ENCODE results near the gene ARHGAP18.

Gene ARHGAP18

DNA sequence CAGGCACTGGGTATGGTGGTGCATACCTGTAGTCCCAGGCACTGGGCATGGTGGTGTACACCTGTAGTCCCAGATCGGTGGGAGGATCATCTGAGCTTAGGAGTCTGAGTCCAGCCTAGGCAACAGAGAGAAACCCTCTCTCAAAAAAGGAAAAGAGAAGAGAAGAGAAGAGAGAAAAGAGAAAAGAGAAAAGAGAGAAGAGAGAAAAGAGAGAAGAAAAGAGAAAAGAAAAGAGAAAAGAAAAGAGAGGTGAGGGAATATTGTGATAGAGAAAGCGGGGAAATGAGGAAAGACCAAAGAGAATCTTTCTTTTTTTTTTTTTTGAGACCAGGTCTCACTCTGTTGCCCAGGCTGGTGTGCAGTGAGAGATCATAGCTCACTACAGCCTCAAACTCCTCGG is 108.7 kb downstream of the ARHGAP18 start:
- Histone ChIP-seq H3K4me1 (ENCODE audit: control insufficient read depth in 5 of 5, insufficient read depth in 5 of 5, low read length in 5 of 5) (peaks cover 0 to 6% (median 0%) of the 10 kb centered on the region in 5 donors), H3K27ac (ENCODE audit: low read depth, low read length) (no peak overlapping the region), H3K36me3 (ENCODE audit: control insufficient read depth in 5 of 5, insufficient read depth in 5 of 5, low read length in 5 of 5) (peaks cover 4 to 17% (median 12%) of the 10 kb centered on the region in 5 donors), H3K9me3 (ENCODE audit: control insufficient read depth in 5 of 5, low read length in 5 of 5) (no peaks in the 10 kb centered on the region), H3K4me3 (ENCODE audit: low read depth in 1 of 5, low read length in 5 of 5) (no peak overlapping the region), H3K9ac (ENCODE audit: low read length in 5 of 5) (no peak overlapping the region), H3K27me3 (ENCODE audit: control insufficient read depth in 5 of 5, insufficient read depth in 4 of 5, low read length in 5 of 5) (no peaks in the 10 kb centered on the region)

DNA sequence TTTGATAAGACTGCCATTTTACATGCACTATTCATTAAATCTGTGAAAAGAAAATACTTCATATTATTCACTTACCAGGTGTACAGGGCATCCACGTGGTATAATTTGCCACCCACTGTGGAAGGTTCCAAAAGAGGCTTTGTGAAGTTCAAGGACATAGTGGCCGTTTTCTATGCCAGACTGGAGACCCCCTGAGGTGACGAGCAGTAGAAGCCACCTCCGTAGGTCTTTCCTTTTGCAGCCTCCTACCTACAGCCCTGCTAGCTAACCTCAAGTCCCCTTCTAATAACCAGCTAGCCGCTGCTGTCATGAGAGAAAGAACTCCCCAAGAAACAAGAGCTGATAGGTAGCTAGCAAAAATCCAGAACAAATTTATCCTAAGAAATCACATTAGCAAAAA is 110.5 kb downstream of the ARHGAP18 start:
- no peaks in the 10 kb centered on the region for H3K27me3 ChIP-seq (ENCODE audit: control insufficient read depth in 5 of 5, insufficient read depth in 4 of 5, low read length in 5 of 5)
- no peak overlapping the region for H3K9ac ChIP-seq (ENCODE audit: low read length in 5 of 5)
- H3K4me3 ChIP-seq (ENCODE audit: low read depth in 1 of 5, low read length in 5 of 5): no peak overlapping the region
- peaks cover 0 to 5% (median 0%) of the 10 kb centered on the region in 5 donors for H3K4me1 ChIP-seq (ENCODE audit: control insufficient read depth in 5 of 5, insufficient read depth in 5 of 5, low read length in 5 of 5)
- peaks cover 1 to 15% (median 9%) of the 10 kb centered on the region in 5 donors for H3K36me3 ChIP-seq (ENCODE audit: control insufficient read depth in 5 of 5, insufficient read depth in 5 of 5, low read length in 5 of 5)
- H3K27ac ChIP-seq (ENCODE audit: low read depth, low read length): no peak overlapping the region
- H3K9me3 ChIP-seq (ENCODE audit: control insufficient read depth in 5 of 5, low read length in 5 of 5): no peaks in the 10 kb centered on the region

DNA sequence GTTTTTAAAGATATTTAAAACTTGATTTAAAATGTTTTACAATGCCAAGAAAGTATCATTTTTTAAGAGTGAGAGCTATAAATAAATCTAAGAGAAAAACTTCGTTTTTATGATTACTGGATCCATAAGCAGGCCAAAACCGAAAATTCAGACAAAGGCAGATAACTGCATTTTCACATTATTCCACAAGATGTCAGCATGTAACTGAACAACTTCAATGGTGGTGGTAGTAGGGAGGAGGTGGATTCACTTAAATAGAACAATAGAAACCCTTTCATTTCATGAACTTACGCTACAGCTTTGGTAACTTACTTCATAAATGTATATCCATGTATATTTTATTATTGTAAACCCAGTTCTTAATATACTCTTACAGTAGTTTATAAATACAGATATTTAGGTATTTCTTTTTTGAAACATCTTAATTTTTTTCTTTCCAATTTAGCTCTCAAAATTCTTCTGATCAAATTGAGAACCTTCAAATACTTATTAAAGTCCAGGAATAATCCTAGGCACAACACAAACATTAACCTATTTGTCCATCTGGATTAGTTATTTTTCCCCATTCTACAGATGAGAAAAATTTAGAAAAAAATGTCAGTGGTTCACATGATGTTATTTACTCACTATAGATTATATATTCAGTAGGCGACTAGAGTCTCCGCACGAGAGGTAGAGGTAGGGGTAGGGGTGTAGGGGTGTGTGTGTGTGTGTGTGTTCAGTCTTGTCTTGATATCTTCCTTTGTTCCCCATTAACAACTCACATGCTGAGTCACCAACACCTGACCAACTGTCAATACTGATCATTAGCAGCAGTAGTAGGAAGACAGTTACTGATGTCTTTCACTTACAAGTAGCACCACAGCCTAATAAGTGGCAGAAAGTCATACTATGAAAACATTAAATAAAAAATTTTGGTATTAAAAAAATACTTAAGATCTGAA is 111.5 kb downstream of the ARHGAP18 start:
- Histone ChIP-seq H3K9me3 (ENCODE audit: control insufficient read depth in 5 of 5, low read length in 5 of 5) (no peaks in the 10 kb centered on the region), H3K4me1 (ENCODE audit: control insufficient read depth in 5 of 5, insufficient read depth in 5 of 5, low read length in 5 of 5) (peaks cover 0 to 5% (median 0%) of the 10 kb centered on the region in 5 donors), H3K27me3 (ENCODE audit: control insufficient read depth in 5 of 5, insufficient read depth in 4 of 5, low read length in 5 of 5) (no peaks in the 10 kb centered on the region), H3K4me3 (ENCODE audit: low read depth in 1 of 5, low read length in 5 of 5) (no peak overlapping the region), H3K27ac (ENCODE audit: low read depth, low read length) (no peak overlapping the region), H3K9ac (ENCODE audit: low read length in 5 of 5) (no peak overlapping the region), H3K36me3 (ENCODE audit: control insufficient read depth in 5 of 5, insufficient read depth in 5 of 5, low read length in 5 of 5) (peaks cover 3 to 15% (median 6%) of the 10 kb centered on the region in 5 donors)

DNA sequence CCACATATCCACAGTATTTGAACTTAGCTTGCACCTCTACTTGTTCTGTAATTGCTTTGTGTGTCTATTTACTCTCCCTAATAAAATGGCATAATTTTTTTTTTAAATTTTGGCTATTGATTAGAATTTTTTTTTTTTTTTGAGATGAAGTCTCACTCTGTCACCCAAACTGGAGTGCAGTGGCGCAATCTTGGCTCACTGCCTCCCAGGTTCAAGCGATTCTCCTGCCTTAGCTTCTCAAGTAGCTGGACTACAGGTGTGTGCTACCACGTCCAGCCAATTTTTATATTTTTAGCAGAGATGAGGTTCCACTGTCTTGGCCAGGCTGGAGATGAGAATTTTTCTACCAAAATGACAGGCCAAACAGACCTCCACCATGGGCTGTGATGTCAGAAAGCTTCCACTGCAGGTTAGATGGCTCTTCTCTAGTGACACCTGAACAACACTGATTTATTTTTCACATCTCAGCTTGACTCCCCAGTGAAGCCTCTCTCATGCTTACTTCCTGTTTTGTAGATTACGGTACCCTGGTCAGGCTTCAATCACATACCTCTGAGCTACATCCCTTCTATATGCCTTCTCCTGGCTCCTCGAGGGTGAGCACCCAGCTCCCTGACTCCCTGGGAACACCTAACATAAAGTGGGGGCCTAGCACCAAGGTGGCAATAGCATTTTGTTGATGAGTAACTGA is 112.8 kb downstream of the ARHGAP18 start:
- Histone ChIP-seq H3K4me3 (ENCODE audit: low read depth in 1 of 5, low read length in 5 of 5) (no peak overlapping the region), H3K9ac (ENCODE audit: low read length in 5 of 5) (no peak overlapping the region), H3K27ac (ENCODE audit: low read depth, low read length) (no peak overlapping the region), H3K4me1 (ENCODE audit: control insufficient read depth in 5 of 5, insufficient read depth in 5 of 5, low read length in 5 of 5) (peaks cover 0 to 5% (median 0%) of the 10 kb centered on the region in 5 donors), H3K36me3 (ENCODE audit: control insufficient read depth in 5 of 5, insufficient read depth in 5 of 5, low read length in 5 of 5) (peaks cover 3 to 17% (median 7%) of the 10 kb centered on the region in 5 donors), H3K9me3 (ENCODE audit: control insufficient read depth in 5 of 5, low read length in 5 of 5) (no peaks in the 10 kb centered on the region), H3K27me3 (ENCODE audit: control insufficient read depth in 5 of 5, insufficient read depth in 4 of 5, low read length in 5 of 5) (no peaks in the 10 kb centered on the region)

DNA sequence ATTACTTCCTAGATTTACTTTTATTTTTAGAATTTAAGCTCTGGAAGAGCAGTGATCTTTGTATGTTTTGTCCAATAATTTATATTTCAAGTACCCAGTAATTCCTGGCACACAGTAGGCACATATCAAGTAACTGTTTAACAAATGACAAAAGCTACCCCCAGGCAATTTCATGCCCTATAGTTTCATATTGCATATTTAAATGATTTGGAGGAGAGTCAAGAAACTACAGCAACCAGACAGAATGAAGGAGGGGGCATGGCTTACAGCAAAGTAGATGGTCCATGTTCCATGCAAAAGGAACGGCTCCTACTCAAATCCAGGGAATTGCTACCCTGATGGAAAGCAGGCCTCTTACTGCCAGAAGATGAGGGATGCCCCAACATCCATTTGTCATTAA is 113.5 kb downstream of the ARHGAP18 start:
- no peak overlapping the region for H3K9ac ChIP-seq (ENCODE audit: low read length in 5 of 5)
- H3K36me3 ChIP-seq (ENCODE audit: control insufficient read depth in 5 of 5, insufficient read depth in 5 of 5, low read length in 5 of 5): peaks cover 3 to 17% (median 7%) of the 10 kb centered on the region in 5 donors
- no peaks in the 10 kb centered on the region for H3K27me3 ChIP-seq (ENCODE audit: control insufficient read depth in 5 of 5, insufficient read depth in 4 of 5, low read length in 5 of 5)
- H3K4me1 ChIP-seq (ENCODE audit: control insufficient read depth in 5 of 5, insufficient read depth in 5 of 5, low read length in 5 of 5): peaks cover 0 to 5% (median 0%) of the 10 kb centered on the region in 5 donors
- no peak overlapping the region for H3K4me3 ChIP-seq (ENCODE audit: low read depth in 1 of 5, low read length in 5 of 5)
- H3K9me3 ChIP-seq (ENCODE audit: control insufficient read depth in 5 of 5, low read length in 5 of 5): no peaks in the 10 kb centered on the region
- no peak overlapping the region for H3K27ac ChIP-seq (ENCODE audit: low read depth, low read length)

DNA sequence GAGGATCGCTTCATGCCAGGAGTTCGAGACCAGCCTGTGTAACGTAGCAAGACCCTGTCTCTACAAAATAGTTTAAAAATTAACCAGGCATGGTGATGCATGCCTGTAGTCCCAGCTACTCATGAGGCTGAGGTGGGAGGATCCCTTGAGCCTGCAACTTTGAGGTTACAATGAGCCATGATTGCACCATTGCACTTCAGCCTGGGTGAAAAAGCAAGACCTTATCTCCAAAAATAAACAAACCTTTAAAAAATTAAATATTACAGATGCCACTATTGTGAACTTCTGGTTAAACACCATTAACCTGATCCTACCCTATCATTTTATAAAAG is 116.8 kb downstream of the ARHGAP18 start:
- peaks cover 2 to 23% (median 7%) of the 10 kb centered on the region in 5 donors for H3K36me3 ChIP-seq (ENCODE audit: control insufficient read depth in 5 of 5, insufficient read depth in 5 of 5, low read length in 5 of 5)
- H3K9me3 ChIP-seq (ENCODE audit: control insufficient read depth in 5 of 5, low read length in 5 of 5): no peaks in the 10 kb centered on the region
- no peak overlapping the region for H3K4me3 ChIP-seq (ENCODE audit: low read depth in 1 of 5, low read length in 5 of 5)
- H3K4me1 ChIP-seq (ENCODE audit: control insufficient read depth in 5 of 5, insufficient read depth in 5 of 5, low read length in 5 of 5): no peaks in the 10 kb centered on the region
- no peak overlapping the region for H3K9ac ChIP-seq (ENCODE audit: low read length in 5 of 5)
- H3K27ac ChIP-seq (ENCODE audit: low read depth, low read length): no peak overlapping the region
- H3K27me3 ChIP-seq (ENCODE audit: control insufficient read depth in 5 of 5, insufficient read depth in 4 of 5, low read length in 5 of 5): no peaks in the 10 kb centered on the region

DNA sequence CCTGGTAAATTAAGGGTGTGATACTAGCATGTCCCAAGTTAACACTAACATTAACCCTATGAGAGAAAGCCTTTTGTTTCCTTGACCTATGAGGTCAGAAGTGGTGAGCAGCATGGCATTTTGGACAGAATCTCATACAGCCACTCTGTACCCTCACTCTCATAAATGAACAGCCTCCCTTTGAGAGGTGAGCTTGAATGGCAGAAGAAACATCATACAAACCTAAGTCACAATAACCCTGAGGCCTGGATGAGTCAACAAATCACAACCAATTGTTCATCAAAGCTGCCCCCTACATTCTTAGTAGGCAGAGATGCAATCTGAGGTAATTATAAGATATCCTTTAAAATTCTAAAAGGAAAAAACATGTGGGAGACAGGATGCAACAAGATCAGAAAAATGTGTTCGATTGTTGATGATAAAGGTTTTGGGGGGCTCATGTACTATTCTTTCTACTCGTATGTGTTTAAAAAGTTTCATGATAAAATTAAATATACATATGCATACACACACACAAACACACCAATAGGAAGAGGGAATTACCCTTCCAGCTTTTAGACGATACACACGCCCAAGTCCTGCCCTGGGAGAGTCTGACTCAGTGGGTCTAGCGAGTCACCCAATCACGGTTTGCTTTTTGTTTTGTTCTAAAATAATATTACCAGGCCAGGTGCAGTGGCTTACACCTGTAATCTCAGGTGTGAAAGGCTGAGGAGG is 117.3 kb downstream of the ARHGAP18 start:
- H3K9me3 ChIP-seq (ENCODE audit: control insufficient read depth in 5 of 5, low read length in 5 of 5): no peaks in the 10 kb centered on the region
- H3K36me3 ChIP-seq (ENCODE audit: control insufficient read depth in 5 of 5, insufficient read depth in 5 of 5, low read length in 5 of 5): peaks cover 2 to 23% (median 7%) of the 10 kb centered on the region in 5 donors
- H3K4me1 ChIP-seq (ENCODE audit: control insufficient read depth in 5 of 5, insufficient read depth in 5 of 5, low read length in 5 of 5): no peaks in the 10 kb centered on the region
- no peak overlapping the region for H3K9ac ChIP-seq (ENCODE audit: low read length in 5 of 5)
- H3K27me3 ChIP-seq (ENCODE audit: control insufficient read depth in 5 of 5, insufficient read depth in 4 of 5, low read length in 5 of 5): no peaks in the 10 kb centered on the region
- no peak overlapping the region for H3K4me3 ChIP-seq (ENCODE audit: low read depth in 1 of 5, low read length in 5 of 5)
- H3K27ac ChIP-seq (ENCODE audit: low read depth, low read length): no peak overlapping the region

DNA sequence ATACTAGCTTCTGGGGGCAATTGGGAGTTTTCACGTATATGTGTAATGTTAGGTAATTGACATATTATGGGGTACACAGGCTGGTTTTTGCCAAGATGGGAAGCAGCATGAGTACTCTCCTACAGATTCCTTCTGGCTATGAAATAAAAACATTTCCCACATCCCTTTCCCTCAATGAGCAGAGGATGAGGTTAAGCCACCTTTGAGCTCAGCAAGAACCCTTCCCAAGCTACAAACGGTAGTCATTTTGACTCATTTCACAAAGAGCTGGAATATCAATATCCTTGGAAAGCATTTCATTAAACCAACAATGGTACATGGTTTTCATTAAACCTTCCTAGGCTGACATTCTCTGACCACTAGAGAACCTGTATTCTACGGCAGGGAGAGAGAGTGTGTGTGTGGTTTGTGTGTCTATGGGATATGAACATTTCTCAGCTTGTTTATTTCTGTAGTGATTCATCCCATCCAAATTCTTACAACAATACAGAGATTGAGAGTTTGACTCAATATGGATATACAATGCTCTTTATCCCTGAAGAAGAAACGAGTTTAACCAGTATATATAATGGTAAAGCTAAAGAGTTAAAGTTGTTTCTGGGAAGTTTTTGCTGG is 119.5 kb downstream of the ARHGAP18 start:
- Histone ChIP-seq H3K4me1 (ENCODE audit: control insufficient read depth in 5 of 5, insufficient read depth in 5 of 5, low read length in 5 of 5) (no peaks in the 10 kb centered on the region), H3K4me3 (ENCODE audit: low read depth in 1 of 5, low read length in 5 of 5) (no peak overlapping the region), H3K9ac (ENCODE audit: low read length in 5 of 5) (no peak overlapping the region), H3K27me3 (ENCODE audit: control insufficient read depth in 5 of 5, insufficient read depth in 4 of 5, low read length in 5 of 5) (no peaks in the 10 kb centered on the region), H3K36me3 (ENCODE audit: control insufficient read depth in 5 of 5, insufficient read depth in 5 of 5, low read length in 5 of 5) (peaks cover 2 to 23% (median 7%) of the 10 kb centered on the region in 5 donors), H3K9me3 (ENCODE audit: control insufficient read depth in 5 of 5, low read length in 5 of 5) (no peaks in the 10 kb centered on the region), H3K27ac (ENCODE audit: low read depth, low read length) (no peak overlapping the region)

DNA sequence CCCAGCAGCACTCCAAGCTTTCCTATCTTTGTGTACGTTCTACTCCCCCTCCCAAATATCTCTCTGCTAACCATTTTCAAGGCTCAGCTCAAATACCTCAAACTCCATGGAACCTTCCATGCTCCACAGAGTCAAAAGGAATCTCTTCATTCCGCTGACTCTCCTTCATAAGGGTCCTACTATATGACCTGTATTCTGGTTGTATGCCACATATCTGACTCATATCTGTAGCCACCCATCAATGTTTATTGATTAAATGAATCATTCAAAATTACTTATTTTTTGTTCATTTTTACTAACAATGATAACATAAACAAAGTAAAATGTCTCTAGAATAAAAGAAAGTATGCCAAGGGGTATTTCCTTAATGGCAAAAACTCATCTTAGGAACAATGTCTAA is 123.2 kb downstream of the ARHGAP18 start:
- no peaks in the 10 kb centered on the region for H3K4me1 ChIP-seq (ENCODE audit: control insufficient read depth in 5 of 5, insufficient read depth in 5 of 5, low read length in 5 of 5)
- no peak overlapping the region for H3K4me3 ChIP-seq (ENCODE audit: low read depth in 1 of 5, low read length in 5 of 5)
- no peaks in the 10 kb centered on the region for H3K27me3 ChIP-seq (ENCODE audit: control insufficient read depth in 5 of 5, insufficient read depth in 4 of 5, low read length in 5 of 5)
- H3K27ac ChIP-seq (ENCODE audit: low read depth, low read length): no peak overlapping the region
- peaks cover 0 to 24% (median 17%) of the 10 kb centered on the region in 5 donors for H3K36me3 ChIP-seq (ENCODE audit: control insufficient read depth in 5 of 5, insufficient read depth in 5 of 5, low read length in 5 of 5)
- no peaks in the 10 kb centered on the region for H3K9me3 ChIP-seq (ENCODE audit: control insufficient read depth in 5 of 5, low read length in 5 of 5)
- no peak overlapping the region for H3K9ac ChIP-seq (ENCODE audit: low read length in 5 of 5)

Measured in subcutaneous abdominal adipose tissue (tissue), 5 donors.